Fibroblast of skin of right quadriceps (primary cell): ENCODE results near the gene DERA.
A peak's percentile ranks its signal among the peaks of the same experiment; 100 is the strongest.
"Not testable (repeated sequence)": the region's sequence is repeated elsewhere in the genome, so short reads cannot be mapped to it uniquely, and the experiment has no call there.

Source experiments
- DNase-seq: peaks from one replicate; pipeline ENCODE4 v3.0.0-alpha.2; 2013

DERA gene

DNA sequence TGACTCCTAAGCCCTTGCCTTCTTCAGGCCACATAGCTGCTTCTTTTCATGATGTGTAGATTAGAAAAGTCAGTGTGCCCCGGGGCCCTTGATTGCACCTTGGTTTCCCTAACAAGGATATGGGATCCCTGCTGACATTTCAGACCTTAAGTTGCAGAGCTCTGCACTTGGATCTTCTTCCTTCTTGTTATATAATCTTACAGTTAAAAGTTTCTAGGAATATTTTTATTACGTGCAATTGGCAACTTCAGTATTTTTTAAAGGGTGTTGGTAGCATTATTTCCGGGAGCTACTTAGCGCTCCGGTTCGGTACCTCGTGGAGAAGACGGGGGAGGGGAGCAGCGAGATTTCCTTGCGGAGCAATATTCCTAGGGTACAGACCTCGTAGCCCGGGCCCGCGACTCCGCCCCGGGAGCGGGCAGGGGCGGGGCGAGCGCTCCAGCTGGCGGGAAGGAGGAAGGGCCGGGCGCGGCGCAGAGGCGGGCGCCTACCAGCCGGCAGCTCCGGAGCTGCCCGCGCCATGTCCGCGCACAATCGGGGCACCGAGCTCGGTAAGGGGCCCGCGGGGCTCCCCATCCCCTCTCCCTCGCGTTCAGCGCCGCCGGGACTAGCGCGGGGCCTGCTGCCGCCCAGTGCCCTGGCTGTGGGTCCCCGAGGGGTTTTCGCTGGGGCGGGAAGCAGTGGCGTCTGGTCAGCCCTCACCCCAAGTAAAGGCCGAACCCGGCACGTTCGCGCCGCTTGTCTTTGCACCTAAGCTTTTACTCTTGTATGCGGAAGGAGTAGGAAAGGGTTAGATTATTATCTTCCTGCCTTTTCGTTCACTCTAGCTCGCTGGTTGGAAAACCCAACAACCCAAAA is at the start of gene DERA:
DERA (plus strand) TSS at position 469 of the 858 bp plus-strand sequence; CDS start at position 521, 52 bp downstream.
- DNase-seq, result peak; percentile 75

DNA sequence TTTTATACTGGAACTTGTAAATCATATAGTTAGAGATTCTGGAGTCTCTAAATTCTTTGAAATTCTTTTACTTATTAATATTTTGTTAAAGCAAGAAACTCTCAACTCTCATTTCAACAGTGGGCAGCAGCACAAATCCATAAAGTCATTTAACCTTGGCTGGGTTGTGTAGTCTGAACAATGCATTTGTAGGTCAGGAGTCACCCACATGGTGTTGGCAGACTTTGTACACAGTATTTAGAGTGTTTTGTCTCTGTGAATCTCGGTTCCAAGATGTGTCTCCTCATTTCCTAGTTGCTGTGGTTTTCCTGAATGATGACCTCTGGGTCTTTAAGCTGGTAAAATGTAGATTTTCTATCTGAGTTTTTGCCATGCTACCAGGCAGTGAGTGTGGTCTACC is 49.7 kb upstream of the DERA start:
- no peak for DNase-seq

DNA sequence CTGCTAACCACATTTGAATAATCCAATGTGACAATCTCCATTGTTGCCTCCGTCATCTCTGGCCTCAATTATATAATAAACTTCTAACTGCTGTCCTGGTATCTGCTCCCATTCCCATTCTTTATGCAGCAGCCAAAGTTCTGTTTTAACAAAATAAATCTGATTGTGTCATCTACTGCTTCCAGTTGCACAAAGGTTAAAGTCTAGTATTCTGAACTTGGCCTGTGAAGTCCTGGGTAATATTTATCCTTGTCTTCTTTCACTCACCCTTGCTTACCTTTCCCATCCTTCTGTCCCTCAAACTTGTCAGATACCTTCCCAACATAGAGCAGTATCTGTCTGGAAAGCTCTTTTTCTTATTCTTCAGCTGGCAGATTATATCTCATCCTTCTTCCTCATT is 48.3 kb upstream of the DERA start:
- DNase-seq, result no peak

DNA sequence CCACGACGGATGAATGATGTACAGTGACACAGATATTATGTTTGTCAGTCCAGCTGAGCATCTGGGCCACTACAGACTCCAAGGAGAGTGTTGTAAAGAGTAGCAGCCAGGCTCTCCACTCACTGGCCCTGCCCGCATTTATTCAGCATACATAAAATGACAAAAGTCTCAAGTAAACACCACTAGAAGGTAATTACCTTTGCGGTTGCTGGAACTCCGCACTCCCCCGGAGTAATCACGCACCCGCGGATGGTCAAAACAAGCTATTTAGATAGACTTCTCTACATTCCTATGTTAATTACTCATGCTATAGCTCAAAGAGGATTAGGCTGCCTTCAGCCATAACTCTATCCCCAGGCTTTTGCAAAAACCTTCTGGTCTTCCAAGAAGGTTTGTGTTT is 47.8 kb upstream of the DERA start:
- DNase-seq, result peak; percentile 62

DNA sequence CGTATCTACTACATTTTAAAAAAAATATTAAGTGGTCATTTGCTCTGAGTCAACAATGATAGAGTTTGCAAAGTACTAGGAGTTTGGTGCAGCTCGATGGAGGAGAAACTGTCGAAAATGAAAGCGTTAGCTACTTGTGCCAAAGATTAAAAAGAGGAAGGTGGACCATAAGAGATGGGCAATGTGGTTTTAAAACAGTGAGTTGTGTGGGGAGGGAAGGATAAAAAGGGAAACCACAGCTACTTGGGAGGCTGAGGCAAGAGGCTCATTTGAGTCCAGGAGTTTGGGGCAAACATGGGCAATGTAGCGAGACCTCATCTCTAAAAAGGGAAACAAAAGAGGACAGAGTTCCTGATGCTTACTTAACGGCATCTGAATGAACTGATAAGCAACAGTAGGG is 47.1 kb upstream of the DERA start:
- DNase-seq, result no peak

DNA sequence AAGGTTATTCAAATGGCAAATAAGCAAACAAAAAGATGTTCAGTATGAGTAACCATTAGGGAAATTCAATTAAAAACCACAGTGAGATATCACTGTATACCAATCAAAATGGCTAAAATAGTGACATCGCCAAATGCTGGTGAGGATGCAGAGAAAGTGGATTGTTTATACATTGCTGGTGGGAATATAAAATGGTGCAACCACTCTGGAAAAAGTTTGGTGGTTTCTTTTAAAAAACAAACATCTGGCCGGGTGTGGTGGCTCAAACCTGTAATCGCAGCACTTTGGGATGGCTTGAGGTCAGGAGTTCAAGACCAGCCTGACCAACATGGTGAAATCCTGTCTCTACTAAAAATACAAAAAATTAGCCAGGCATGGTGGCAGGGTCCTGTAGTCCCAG is 42.9 kb upstream of the DERA start:
- DNase-seq, result no peak

DNA sequence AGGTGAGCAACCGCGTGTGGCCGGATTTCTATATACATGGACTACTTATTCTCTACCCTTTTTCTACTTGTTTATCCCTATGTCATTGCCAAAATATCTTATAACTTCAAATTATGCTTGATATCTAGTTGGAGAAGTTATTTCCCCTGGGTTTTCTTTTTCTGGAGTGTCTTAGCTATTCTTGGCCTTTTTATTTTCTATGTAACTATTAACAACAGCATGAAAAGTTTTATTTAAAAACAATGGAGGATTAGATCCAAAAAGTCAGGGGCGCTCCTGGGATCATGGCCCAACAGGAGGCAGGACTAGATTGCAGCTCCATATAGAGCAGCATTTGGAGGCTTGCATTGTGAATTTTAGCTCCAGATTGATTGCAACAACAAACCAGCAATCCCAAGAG is 37.6 kb upstream of the DERA start:
- DNase-seq, result no peak

DNA sequence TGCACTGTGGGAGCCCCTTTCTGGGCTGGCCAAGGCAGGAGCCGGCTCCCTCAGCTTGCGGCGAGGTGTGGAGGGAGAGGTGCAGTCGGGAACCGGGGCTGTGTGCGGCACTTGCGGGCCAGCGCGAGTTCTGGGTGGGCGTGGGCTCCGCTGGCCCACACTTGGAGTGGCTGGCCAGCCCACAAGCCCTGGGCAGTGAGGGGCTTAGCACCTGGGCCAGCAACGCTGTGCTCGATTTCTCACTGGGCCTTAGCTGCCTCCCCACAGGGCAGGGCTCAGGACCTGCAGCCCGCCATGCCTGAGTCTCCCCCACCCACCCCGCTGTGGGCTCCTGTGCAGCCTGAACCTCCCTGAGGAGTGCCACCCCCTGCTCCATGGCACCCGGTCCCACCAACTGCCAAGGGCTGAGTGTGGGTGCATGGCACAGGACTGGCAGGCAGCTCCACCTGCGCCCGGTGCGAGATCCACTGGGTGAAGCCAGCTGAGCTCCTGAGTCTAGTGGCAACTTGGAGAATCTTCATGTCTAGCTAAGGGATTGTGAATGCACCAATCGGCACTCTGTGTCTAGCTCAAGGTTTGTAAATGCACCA is 36.5 kb upstream of the DERA start:
- not testable (repeated sequence) for DNase-seq

DNA sequence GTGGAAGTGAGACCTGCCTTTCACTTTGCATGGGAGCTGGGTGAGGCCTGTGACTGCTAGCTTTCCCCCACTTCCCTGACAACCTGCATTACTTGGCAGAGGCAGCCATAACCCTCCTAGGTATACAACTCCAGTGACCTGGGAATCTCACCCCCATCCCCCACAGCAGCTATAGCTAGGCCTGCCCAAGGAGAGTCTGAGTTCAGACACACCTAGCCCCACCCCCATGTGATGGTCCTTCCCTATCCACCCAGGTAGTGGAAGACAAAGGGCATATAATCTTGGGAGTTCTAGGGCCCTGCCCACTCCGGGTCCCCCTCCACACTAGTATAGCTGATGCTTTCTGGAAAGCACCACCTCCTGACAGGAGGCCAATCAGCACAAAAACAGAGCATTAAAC is 35.3 kb upstream of the DERA start:
- DNase-seq, result no peak

DNA sequence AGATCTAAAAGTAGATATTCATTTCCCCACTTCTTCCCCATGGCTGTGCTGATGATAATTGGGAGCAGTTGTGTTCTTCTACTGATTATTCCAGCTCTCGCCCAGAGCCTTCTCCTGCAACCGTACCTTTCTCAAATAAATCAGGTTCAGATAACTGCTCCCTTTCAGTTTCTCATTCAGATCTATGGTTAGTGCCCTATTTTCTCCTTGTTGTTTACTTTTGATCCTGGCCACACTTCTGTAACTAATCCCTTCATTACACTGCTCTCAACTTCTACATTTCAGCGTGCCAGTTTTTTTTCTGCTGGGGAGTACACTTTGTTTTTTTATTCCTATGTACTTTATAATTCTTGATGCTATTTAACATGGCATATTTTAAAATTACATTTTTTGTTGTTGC is 31.7 kb upstream of the DERA start:
- no peak for DNase-seq

DNA sequence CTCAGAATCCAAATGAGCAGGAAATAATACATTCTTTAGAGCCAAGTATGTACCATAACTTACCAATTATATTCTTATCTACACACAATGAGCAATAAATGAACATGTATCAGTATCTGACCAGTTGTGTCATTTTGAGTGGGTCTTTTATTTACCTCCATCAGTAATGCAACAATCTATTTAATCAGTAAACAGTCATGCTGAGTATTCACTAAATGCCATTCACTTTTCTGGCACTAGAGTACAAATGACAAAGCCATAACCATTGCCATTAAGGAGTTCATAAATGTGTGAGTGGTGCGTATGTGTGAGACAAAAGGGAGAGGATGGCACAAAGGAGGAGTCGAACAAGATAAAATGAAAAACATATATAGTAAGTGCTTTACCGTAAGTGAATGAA is 30.4 kb upstream of the DERA start:
- DNase-seq, result no peak

DNA sequence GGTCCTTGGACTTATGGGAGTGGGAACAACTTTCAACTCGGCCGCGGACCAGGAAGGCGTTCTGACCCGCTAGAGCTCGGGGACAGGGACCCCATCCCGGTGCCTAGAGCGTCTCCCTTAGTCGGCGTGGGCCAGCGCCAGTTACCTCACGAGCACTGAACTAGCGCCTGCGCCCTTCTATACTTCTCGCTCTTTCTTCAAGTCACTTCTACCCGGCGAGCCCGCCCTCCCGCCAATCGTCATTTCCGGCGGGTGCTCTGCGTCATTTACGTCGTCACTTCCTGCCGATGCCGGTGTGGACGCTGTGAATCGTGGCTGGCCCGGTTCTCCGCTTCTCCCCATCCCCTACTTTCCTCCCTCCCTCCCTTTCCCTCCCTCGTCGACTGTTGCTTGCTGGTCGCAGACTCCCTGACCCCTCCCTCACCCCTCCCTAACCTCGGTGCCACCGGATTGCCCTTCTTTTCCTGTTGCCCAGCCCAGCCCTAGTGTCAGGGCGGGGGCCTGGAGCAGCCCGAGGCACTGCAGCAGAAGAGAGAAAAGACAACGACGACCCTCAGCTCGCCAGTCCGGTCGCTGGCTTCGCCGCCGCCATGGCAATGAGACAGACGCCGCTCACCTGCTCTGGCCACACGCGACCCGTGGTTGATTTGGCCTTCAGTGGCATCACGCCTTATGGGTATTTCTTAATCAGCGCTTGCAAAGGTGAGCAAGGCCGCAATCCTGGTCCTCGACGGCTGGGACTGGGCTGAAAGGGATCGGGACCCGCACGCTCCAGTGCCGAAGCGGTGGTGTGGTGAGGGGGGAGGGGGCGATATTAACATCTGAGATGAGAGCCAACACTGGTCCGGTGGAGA is 28.8 kb upstream of the DERA start, which contains the start of gene STRAP:
STRAP (plus strand) TSS at position 270 of the 854 bp plus-strand sequence; CDS start at position 591, 321 bp downstream.
- DNase-seq, result peak; percentile 96

DNA sequence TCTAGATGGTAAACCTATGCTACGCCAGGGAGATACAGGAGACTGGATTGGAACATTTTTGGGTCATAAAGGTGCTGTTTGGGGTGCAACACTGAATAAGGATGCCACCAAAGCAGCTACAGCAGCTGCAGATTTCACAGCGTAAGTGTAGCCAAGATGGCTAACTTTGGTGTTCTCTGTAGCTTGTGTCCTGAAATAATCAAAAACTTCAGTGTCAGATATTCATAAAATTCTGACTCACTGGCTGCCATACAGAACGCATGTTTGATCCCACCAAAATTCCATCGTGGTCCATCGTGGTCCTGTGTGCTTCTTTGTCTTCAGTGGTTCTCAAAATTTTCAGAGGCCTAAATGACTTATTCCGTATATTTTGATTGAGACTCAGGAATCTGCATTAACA is 27.6 kb upstream of the DERA start:
- DNase-seq, result no peak

DNA sequence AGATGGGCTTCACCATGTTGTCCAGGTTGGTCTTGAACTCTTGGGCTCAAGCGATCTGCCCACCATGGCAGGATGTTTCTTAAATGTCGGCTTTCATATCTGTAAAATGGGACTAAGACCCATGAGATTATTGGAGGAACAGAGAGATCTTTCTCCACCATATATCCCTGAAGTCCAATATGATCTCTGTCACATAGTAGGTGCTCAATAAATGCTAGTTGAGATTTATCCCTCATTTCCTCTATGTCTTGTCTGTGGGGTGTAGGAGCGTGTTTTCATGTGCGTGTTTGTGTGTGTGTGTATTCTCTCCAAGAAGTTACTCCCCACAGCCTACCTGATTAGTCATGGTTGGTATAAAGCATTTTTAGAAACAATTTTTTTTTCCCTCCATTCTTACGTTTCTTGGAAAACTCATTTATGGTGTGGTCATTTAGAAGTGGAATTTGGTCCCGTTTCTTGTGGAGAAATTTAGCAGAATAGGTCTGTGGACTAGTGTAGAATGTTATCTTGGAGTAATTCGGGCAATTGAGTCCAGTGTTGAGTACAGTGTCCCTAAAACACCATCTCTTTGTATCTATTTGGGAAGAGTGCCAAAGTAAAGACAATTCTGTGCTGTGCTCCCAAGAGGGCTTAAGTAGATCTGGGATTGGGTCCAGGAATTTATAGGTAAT is 24.6 kb upstream of the DERA start:
- DNase-seq, result no peak

DNA sequence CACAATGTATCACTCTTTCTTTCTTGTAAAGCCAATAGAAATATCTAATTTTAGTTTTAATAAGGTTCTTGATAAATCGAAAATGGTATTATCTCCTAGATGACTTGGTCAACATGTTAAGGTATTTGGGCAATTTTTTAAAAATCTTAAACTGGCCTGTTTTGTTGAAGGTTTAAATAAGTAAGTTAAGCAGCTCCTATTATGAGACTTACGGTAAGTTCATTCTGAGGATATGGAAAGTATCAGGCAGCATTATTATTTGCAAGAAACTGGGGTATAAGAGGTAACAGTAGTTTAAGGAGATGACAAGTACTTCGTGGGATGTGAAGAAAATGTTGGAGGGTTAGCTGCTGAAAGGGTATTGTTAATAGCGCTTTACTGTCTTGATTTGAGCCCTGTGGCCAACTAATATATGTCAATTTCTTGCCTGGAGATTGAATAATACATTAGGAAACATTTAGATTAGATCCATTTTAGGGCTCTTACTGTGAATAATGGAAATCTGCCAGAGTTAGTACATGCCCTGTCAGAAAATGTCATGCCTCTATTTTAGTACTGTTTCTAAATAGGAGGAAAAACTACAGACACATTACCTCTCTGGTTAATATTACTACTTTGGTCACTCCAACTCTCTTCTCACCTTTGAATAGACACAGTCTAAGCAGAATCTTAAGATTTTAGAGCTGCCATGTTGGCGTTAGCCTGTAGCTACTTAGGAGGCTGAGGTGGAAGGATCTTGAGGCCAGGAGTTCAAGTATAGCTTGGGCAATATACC is 23.9 kb upstream of the DERA start:
- no peak for DNase-seq

DNA sequence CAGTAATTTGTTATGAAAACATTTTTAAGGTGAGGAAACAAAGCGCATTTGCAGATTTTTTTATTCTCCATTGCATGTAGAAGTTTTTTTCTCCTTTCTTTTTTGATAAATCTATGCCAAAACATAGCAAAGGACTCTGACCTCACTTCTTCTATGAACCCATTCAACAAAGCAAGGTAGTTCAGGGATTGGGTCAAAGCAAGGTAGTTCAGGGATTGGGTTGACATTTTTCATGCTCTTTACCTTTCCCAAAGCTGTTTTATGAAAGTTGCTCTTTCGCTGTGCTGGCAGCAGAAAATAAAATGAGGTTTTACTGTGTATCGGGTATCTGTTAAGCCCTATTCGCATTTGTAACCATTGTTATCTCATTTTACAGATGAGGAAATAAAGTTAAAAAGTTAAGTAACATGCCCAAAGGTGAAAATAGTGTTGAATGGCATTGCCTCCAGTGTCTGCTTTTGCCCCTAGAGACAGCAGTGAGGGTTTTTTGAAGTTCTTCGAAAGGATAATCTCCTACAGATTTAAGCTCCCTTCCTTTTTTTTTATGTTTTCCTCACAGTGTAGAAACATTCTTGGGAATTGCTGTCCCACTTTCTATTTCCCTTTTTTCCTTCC is 18.4 kb upstream of the DERA start:
- no peak for DNase-seq

DNA sequence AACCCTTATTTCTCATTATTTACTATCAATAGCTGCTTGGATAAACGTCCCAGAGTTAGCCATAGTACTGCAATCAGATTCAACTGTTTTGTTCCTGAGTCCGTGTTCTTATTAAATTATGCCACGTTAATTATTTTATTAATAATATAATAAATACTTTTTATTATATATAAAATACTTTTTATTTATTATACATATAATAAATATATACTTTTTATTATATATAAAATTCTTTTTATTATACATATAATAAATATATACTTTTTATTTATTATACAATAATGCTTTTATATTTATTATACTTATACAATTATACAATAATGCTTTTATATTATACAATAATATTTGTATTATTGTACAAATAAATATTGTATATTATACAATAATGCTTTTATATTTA is 17.9 kb upstream of the DERA start:
- no peak for DNase-seq

DNA sequence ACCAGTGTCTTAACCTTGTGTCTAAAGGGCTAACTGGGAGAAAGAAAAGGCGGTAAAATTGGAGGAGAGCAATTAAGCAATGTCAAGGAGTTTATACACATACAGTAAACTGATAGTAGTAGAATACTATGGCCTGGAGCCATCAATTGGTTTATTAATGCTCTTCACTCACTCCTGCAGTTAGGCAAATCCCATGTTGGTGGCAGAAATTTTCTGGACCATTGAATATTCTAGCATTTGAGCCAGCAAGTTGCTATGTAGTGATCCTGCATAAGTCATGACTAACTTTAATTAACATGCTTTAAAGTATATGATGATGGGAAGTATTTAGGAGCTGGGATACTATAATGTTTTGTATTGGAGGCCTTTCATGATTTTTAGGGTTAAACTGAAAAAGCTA is 14.3 kb upstream of the DERA start:
- DNase-seq, result no peak

DNA sequence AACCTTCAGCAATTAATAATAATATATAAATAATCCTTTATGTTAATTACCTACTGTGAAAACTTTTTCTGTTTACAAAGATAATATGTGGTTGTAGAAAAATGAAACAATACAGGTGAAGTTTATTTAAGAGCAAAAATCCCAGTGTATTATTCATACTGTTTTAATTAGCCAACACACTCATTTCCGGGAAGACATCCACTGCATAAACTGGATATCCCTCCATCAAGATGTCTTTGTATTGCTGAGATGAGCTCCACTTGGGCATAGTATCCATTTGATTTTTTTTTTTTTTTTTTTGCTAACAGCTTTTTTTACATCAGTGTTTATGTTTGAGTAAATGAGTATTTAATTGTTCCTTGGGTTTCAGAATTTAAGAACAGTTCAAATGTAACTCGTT is 13.7 kb upstream of the DERA start:
- DNase-seq, result peak; percentile 33

DNA sequence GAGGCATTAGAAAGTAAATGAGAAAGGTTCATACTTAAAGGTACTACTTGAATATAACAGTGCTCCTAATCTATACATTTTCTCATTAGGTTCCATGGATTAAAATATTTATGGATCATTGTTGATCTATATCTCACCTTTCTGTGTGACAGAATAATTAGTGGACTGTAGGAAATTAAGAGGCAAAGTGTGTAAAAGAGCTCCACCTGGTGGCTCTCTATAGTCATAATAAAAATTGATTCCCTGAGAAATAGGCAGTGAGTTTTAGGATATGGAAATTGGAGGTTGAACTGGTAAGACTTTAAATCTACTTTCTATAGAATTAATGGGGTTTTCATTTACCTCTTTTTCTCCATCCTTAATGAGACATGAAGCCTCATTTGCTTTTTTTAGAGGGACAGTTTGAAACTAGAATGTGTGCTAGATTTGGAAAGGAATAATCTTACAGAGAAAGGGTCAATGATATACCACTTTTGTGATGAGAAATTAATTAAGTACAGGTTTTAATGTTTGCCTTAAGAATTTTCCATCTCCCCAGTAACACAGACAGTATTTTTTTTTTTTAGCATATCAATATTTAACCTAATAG is 11.8 kb upstream of the DERA start:
- peak; percentile 27 for DNase-seq

DNA sequence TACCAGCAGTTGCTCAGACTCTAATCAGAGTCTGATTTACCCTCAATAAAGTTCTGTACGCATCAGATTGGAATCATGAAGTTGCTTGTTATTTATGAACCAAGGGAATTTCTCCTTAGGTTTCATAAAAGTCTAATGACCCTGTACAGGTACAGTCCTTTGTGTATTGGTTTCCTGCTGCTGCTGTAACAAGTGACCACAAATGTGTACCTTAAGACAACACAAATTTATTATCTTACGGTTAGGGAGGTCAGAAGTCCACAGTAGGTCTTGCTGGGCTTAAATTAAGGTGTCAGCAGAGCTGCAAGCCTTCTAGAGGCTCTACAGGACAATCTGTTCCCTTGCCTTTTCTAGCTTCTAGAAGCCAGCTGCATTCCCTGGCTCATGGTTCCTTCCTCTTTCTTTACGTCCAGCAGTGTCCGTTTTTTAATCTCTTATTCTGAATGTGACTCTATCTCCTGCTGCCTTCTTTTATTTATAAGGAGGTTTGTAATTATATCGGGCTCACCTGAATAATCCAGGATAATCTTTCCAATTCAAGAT is 6.7 kb upstream of the DERA start:
- no peak for DNase-seq
